Aorta (tissue), 5 donors: Measurements from ENCODE around the gene DPYSL3. TPM values are rescaled to one million over a fixed set of nuclear protein-coding genes. Genes with fewer than 3 reads are reported as not detected.

Experiments
- ATAC-seq: fragments of 200-7000 bp; cut with Tn5 transposase; one replicate; pipeline ENCODE4 v1.9.1; 2022; ENCODE audit warnings: moderate library complexity; ENCODE audit not compliant: low FRiP score
- DNase-seq, 2 donors: peaks; one replicate each; pipeline ENCODE4 v3.0.0-alpha.2; 2020
- H3K27ac ChIP-seq, 2 donors: one replicate each; pipeline ENCODE4 v1.5.1; 2013; ENCODE audit warnings: low read length in 2 of 2, mild to moderate bottlenecking in 2 of 2, moderate library complexity in 2 of 2, control low read depth in 1 of 2, inconsistent platforms in 1 of 2, low read depth in 1 of 2
- H3K27me3 ChIP-seq, 2 donors: one replicate each; pipeline ENCODE4 v1.6.1; 2013; ENCODE audit warnings: control low read depth in 1 of 2, low read length in 1 of 2, mild to moderate bottlenecking in 1 of 2, moderate library complexity in 1 of 2; ENCODE audit not compliant: insufficient read depth in 2 of 2, control insufficient read depth in 1 of 2
- H3K36me3 ChIP-seq, 2 donors: one replicate each; pipeline ENCODE4 v1.6.1; 2013; ENCODE audit warnings: control low read depth in 1 of 2, low read length in 1 of 2, mild to moderate bottlenecking in 1 of 2; ENCODE audit not compliant: insufficient read depth in 2 of 2, control insufficient read depth in 1 of 2
- H3K4me1 ChIP-seq, 2 donors: one replicate each; pipeline ENCODE4 v1.6.1; 2013; ENCODE audit warnings: low read length in 2 of 2, control low read depth in 1 of 2, mild to moderate bottlenecking in 1 of 2, moderate library complexity in 1 of 2; ENCODE audit not compliant: insufficient read depth in 2 of 2, control insufficient read depth in 1 of 2
- H3K4me3 ChIP-seq, 2 donors: one replicate each; pipeline ENCODE4 v1.5.1; 2013; ENCODE audit warnings: low read length in 2 of 2, control low read depth in 1 of 2, mild to moderate bottlenecking in 1 of 2
- H3K9me3 ChIP-seq: one replicate; pipeline ENCODE4 v1.6.1; 2013; ENCODE audit warnings: mild to moderate bottlenecking, low read length; ENCODE audit not compliant: control insufficient read depth
- WGBS, 2 donors: extraction: QIAGEN DNeasy Blood & Tissue Kit; methylation state at CpG; one replicate each; pipeline ENCODE4 v1.1.7; 2013; 5-methylcytosine and 5-hydroxymethylcytosine counted together
- intact Hi-C, 2 donors: fragments of 100-400 bp; cut with DNase I; formaldehyde crosslinking; loops; one replicate each; pipeline versions ENCODE4 v1.14.2 to v1.15.0; 2022
- polyA plus RNA-seq, 2 donors: library from polyadenylated mRNA; stranded (reverse); fragments of 200-250 nt; gene quantifications; one replicate each; pipeline ENCODE4 v1.2.3, GENCODE V29; 2013
- total RNA-seq, 2 donors: library from RNA; stranded (reverse); fragmentation: NEBNext Ultra II Directional; extraction: Animal tissue kit (Norgen Biotek cat#: 25700); gene quantifications; one replicate each; pipeline ENCODE4 v1.2.1, GENCODE V29; 2021
- donor health status: healthy with polysubstance abuse.
- donor health status: Bipolar disorder and iron deficiency.
- donor health status: DM: no; HTN: no; CAD: no.
- donor health status: DM: no; HTN: no; CAD: no.
- donor health status: DM: yes; HTN: yes; CAD: no.

Gene DPYSL3
- total and polyA plus RNA-seq, 4 donors, result 85.1 to 344 (median 195) TPM

DNA sequence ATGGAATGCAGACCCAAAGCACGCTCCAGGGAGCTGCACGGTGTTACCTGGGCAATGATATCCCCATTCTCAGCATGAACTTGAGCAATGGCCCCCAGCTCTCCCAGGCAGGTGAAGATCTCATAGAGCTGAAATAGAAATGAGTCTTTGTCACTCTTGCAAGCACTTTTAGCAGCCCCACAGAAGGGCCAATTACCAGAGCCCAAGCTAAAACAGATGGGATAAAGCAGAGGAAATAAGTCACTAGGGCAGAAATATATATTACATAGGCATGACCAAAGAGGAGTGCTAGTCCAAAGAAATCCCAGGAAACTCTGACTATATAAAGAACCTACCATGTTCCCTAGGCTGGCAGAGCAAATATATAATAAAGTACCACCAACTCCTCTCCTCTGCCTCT, 97.3 kb downstream of the DPYSL3 start:
- H3K36me3 ChIP-seq, result no peaks in the 10 kb centered on the region
- H3K27ac ChIP-seq, result peak overlapping the region; percentile 84 to 95
- no peak overlapping the region for H3K4me3 ChIP-seq
- no peak for ATAC-seq
- 97 to 100% methylated on average over 2 of the region's 2 CpGs for WGBS, 2 donors
- H3K4me1 ChIP-seq, result peaks cover 5 to 32% of the 10 kb centered on the region in 2 donors
- H3K9me3 ChIP-seq, result no peaks in the 10 kb centered on the region
- intact Hi-C loops, result loop anchor here in 1 of 2 donors (5.0 kb wide), 1 partner anchor 40 kb away; no protein-coding TSS in a partner anchor
- no peaks in the 10 kb centered on the region for H3K27me3 ChIP-seq
- no peak for DNase-seq

DNA sequence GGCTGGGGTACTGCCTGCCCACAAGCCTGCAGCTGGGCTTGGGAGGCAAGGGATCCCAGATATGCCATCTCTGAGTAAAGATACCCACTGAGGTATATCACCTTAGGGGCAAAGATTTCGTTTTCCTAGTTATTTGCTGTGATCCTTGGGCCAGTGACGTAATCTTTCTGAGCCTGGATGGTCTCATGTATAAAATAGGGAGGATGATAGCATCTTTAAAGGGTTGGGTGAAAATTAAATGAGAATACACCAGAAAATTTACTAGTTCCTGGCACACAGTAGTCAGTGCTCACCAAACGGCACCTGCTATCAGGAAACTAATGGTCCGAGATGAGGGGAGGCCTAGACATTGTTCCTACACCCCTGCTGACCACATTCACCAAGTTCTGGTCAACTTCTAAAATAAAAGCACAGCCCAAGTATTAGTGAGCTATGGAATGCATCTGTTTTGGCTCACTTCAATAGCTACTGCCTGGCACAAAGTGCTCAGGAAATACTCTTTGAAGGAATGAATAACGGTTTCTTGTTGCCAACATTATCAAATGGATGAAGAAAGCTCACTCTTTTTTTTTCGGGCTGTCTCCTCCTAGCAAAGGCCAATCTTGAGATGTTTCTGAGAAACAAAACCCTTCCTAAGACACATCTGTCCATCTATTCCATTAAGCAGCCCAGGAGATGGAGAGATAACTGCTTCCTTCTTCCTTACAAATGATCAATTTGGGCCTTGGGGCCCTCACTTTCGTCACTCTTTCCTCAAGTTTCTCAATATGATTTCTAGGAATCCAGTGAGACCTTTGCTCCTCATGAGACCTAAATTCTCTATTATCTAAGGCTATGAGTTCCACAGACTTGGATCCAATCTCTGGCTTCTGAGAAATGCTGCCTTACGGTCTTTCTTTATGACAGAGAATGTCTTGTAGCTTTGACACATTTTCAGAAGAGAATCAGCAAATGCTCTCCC, 98.2 kb downstream of the DPYSL3 start:
- H3K36me3 ChIP-seq, result no peaks in the 10 kb centered on the region
- ATAC-seq, result peak; percentile 31

DNA sequence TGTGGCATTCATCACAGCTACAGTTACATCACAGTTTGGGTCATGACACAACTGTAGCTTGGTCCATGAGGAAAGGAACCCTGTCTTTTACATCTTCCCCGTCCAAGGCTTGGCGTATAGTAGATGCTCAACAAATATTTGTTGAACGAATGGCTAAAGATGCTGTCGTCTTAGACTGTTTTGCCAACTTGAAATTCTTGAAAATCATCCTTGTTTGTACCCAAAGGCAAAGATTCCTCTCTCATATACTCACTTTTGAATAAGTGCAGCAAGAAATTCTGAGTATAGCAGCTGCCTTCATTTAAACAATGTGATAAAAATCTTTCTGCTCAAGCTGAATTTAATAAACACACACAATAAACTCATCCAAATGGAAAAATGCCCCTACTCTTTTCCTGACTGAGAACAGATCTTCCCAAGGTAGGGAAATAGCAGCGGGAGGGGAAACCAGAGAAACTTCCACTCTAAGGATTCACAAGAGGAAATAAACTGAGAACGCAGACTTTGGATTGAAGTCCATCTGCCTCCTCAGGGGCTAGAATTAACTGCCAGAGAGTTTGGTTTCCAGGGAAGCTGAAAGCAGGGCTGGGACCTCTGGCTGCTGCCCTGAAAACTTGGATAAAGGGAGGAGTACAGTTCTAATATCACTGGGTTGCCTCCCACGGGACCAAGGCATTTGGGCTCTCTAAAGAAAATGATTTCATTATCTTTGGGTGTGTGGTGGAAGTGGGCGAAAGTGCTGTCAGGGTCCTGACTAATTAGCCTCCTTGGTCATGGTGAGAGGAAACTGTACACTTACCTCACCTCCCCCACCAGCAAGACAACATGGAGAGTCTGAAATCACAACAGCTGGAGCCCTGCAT, 99.1 kb downstream of the DPYSL3 start:
- no peak for DNase-seq
- Histone ChIP-seq H3K36me3 (no peaks in the 10 kb centered on the region), H3K27me3 (no peaks in the 10 kb centered on the region), H3K4me1 (peaks cover 5 to 34% of the 10 kb centered on the region in 2 donors), H3K27ac (peak overlapping the region; percentile 95 to 99), H3K9me3 (no peaks in the 10 kb centered on the region), H3K4me3 (no peak overlapping the region)
- intact Hi-C loops, result loop anchor here in 1 of 2 donors (5.0 kb wide), 1 partner anchor 42 kb away; no protein-coding TSS in a partner anchor
- ATAC-seq, result peak; percentile 17
- 65 to 70% methylated on average over 8 of the region's 8 CpGs for WGBS, 2 donors

More for the DNA sequence above, 98.2 kb downstream of the DPYSL3 start:
- Histone ChIP-seq H3K27ac (peak overlapping the region; percentile 95 to 99), H3K4me1 (peaks cover 5 to 32% of the 10 kb centered on the region in 2 donors), H3K27me3 (no peaks in the 10 kb centered on the region), H3K4me3 (no peak overlapping the region), H3K9me3 (no peaks in the 10 kb centered on the region)
- DNase-seq, result no peak
- intact Hi-C loops, result loop anchor here in 1 of 2 donors (5.0 kb wide), 1 partner anchor 41 kb away; no protein-coding TSS in a partner anchor
- 37 to 41% methylated on average over 8 of the region's 8 CpGs for WGBS, 2 donors

DNA sequence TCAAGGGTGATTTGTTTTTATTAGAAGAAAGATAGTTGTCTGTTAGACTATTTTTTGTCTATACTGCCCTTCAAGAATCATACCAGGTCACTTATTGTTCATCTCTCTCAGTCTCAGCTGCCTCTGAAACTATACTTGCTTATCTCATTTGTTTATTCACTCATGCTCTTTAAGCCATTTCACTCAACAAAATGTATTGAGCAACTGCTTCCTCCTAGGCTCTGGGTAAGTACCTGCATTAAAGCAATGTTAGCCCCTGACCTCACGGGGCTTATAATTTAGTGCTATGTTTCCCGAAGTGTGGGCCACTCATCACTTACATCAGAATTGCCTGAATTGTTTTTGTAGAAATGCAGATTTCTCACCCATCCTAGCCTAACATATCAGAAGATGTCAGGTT, 100.9 kb downstream of the DPYSL3 start:
- Histone ChIP-seq H3K4me3 (no peak overlapping the region), H3K4me1 (peaks cover 9 to 23% of the 10 kb centered on the region in 2 donors), H3K9me3 (no peaks in the 10 kb centered on the region), H3K27me3 (no peaks in the 10 kb centered on the region), H3K27ac (peak overlapping the region in 1 of 2 donors; percentile 32), H3K36me3 (no peaks in the 10 kb centered on the region)
- WGBS, 2 donors, result 94 to 97% methylated on average over 2 of the region's 2 CpGs
- no peak for DNase-seq
- ATAC-seq, result no peak
- intact Hi-C loops, result loop anchor here in 1 of 2 donors (10.0 kb wide), 1 partner anchor 486 kb away; no protein-coding TSS in a partner anchor

DNA sequence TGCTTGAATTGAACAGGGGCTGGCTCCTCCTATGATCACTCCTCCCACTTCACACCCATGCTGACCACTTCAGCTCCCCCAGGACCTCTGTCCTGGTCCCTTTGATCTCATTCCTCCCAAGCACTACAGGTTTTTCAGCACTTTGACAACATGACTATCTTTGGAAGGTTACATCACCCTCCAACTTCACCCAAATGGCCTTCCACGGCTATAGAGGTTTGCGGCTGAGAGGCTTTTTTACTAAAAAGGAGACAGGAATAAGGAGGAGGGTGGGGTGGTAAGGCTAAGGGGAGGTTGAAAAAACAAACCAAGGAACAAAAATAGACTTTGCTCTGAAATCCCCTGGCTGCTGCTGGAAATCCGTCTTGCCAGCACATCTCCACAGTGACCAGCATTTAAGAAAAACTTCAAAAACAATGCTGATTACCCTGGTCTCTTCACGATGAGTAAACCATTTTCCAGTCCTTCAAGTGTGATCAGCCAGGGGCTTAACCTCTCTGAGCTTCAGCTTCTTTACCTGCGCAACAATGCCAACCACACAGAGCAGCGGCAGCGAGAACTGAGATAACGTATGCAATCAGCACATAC, 102.7 kb downstream of the DPYSL3 start:
- intact Hi-C loops, result loop anchor here in 1 of 2 donors (10.0 kb wide), 1 partner anchor 488 kb away; no protein-coding TSS in a partner anchor
- H3K4me3 ChIP-seq, result no peak overlapping the region
- H3K4me1 ChIP-seq, result peaks cover 10 to 14% of the 10 kb centered on the region in 2 donors
- H3K27ac ChIP-seq, result peak overlapping the region; percentile 98 to 100
- 5 to 9% methylated on average over 8 of the region's 8 CpGs for WGBS, 2 donors
- DNase-seq (peak in 1 of 2 donors; percentile 65), ATAC-seq (peak; percentile 62)
- no peaks in the 10 kb centered on the region for H3K36me3 ChIP-seq
- H3K9me3 ChIP-seq, result no peaks in the 10 kb centered on the region
- no peaks in the 10 kb centered on the region for H3K27me3 ChIP-seq

DNA sequence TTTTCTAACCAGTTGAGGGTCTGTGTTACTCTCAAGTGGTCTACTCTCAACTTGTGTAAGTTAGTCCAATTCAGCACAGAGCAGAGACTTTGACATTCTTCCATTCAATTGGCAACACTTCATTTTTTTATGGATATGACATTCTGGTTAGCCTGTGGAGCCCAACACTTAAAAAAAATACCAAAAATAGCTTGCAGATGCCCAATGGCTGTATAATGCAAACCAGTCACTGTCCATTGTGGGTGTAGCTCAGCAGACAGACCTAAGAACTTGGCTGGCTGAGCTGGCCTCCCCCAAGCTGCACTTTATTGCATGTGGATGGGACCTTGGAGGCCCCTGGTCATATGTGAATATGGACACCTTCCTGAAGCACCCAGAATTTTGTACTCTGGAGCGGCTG, 103.2 kb downstream of the DPYSL3 start:
- intact Hi-C loops, result loop anchor here in 1 of 2 donors (10.0 kb wide), 1 partner anchor 488 kb away; no protein-coding TSS in a partner anchor
- Histone ChIP-seq H3K27ac (peak overlapping the region; percentile 98 to 100), H3K4me1 (peaks cover 7 to 10% of the 10 kb centered on the region in 2 donors), H3K9me3 (no peaks in the 10 kb centered on the region), H3K27me3 (no peaks in the 10 kb centered on the region), H3K36me3 (no peaks in the 10 kb centered on the region), H3K4me3 (no peak overlapping the region)
- ATAC-seq, result no peak
- 83 to 100% methylated on average over 1 of the region's 1 CpG for WGBS, 2 donors
- no peak for DNase-seq

DNA sequence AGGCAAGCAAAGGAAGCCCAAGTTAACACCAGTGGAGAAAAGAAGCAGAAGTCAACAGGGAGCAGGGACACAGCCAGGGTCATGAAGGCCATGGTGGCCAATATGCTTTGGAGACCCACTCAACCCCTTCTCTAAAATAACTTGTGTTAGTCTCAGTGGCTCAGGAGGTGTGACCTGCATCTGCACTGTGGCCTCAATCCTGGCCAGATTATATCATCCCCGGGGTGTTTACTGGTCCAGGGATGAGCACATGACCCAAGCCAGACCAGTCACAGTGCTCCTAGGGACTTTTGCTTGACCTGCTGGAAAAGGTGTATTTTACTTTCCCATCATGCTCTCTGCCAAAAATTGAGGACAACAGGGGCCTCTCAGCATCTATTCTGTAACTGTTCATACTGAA, 105.2 kb downstream of the DPYSL3 start:
- H3K4me1 ChIP-seq, result peaks cover 2 to 7% of the 10 kb centered on the region in 2 donors
- ATAC-seq (no peak), DNase-seq (no peak)
- intact Hi-C loops, result loop anchor here (2.0 to 10.0 kb wide), 3 partner anchors 48 to 490 kb away; no protein-coding TSS in a partner anchor
- H3K27me3 ChIP-seq, result no peaks in the 10 kb centered on the region
- WGBS, 2 donors, result 78 to 87% methylated on average over 1 of the region's 1 CpG
- peaks cover 4 to 5% of the 10 kb centered on the region in 2 donors for H3K36me3 ChIP-seq
- no peaks in the 10 kb centered on the region for H3K9me3 ChIP-seq
- no peak overlapping the region for H3K4me3 ChIP-seq
- peak overlapping the region; percentile 95 to 100 for H3K27ac ChIP-seq
